HG03135 (cell line): ENCODE measurements around the gene MYL11.
A peak's percentile ranks its signal among the peaks of the same experiment; 100 is the strongest.

Experiments
- ATAC-seq: cut with Tn5 transposase; IDR thresholded peaks from one replicate; pipeline ENCODE4 v1.9.1; 2021; ENCODE audit warnings: mild to moderate bottlenecking, moderate library complexity; ENCODE audit not compliant: unreplicated experiment

The MYL11 gene

DNA sequence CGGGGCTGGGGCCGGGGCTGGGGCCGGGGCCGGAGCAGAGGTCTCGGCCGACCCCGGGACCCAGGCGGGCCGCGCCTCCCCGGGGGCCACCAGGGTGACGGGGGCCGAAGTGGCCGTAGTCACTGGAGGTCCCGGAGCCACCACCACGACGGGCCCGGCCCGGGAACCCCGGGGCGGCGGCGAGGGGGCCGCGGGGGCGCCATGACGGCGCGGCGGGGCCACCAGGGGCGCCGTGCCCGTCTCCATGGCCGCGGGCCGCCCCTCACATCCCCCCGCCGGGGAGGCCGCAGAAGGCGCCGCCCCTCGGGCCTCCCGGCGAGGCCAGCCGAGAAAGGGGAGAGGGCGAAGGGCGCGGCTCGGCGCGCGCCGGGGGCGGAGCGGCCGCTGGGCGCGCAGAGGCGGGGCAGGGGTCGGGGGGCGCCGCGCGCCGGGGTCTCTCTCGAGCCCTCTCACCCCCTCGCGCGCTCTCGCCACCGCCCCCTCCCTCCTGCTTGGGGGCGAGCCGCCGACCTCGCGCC is 4.6 kb upstream of the MYL11 start:
- ATAC-seq, result peak; percentile 8

- peak; percentile 72 for ATAC-seq
These were observed 4.0 kb upstream of the MYL11 start, which contains the start of gene TBC1D10B for GRCh38 chr16:30370456-30371247. TBC1D10B (minus strand) TSS chr16:30370494; CDS start chr16:30370183, 311 bp downstream.

GRCh38 chr16:30371248-30371816 is 3.3 kb upstream of the MYL11 start:
- ATAC-seq, result no peak

GRCh38 chr16:30372038-30372712 is 2.4 kb upstream of the MYL11 start:
- no peak for ATAC-seq

DNA sequence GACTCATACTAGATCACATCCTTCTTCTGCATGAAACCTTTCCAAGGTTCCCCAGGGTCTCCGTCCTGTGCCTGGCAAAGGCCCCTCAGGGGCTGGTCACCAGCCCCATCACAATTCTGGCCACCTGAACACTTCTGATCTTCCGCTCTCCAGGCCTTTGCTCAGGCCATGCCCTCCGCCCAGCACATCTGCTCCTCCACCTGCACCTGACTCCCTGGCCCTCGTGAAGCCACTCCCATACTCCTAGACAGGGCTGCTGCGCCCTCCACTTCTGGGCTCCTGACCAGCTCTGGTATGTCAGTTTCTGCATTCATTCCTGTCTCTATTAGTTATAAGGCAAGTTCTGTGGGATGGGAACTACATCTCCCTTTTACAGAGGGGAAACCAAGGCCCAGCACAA is 1.9 kb upstream of the MYL11 start:
- ATAC-seq, result no peak

DNA sequence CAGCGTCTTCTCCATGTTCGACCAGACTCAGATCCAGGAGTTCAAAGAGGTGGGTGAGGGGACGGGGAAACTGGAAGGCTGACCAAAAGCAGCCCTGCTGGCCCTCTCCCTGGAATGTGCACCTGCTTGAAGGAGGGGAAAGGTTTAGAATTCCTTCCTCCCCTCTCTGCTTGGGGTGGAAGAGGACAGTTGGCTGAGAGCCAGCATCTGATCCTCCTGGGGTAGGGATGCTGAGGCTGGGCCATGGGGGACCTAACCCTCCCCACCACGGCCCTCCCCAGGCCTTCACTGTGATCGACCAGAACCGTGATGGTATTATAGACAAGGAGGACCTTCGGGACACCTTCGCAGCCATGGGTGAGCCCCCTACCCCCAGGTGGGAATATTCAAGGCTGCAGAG is 1.3 kb downstream of the MYL11 start:
- no peak for ATAC-seq

DNA sequence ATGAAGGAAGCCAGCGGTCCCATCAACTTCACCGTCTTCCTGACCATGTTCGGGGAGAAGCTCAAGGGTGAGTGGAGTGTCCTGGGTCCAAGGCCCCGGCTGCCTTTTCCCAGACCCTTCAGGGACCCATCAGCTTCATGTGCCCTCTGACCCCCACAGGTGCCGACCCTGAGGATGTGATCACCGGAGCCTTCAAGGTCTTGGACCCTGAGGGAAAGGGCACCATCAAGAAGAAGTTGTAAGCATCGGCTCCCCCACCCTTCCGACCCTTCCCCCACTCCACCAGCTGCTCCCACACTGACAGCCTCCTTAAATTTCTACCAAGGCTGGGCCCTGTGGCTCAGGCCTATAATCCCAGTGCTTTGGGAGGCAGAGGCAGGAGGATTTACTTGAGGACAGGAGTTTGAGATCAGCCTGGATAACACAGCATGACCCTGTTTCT is 1.9 kb downstream of the MYL11 start:
- no peak for ATAC-seq

GRCh38 chr16:30377050-30377811 is 2.6 kb downstream of the MYL11 start:
- no peak for ATAC-seq

GRCh38 chr16:30377812-30378235 is 3.2 kb downstream of the MYL11 start:
- ATAC-seq, result peak; percentile 33

DNA sequence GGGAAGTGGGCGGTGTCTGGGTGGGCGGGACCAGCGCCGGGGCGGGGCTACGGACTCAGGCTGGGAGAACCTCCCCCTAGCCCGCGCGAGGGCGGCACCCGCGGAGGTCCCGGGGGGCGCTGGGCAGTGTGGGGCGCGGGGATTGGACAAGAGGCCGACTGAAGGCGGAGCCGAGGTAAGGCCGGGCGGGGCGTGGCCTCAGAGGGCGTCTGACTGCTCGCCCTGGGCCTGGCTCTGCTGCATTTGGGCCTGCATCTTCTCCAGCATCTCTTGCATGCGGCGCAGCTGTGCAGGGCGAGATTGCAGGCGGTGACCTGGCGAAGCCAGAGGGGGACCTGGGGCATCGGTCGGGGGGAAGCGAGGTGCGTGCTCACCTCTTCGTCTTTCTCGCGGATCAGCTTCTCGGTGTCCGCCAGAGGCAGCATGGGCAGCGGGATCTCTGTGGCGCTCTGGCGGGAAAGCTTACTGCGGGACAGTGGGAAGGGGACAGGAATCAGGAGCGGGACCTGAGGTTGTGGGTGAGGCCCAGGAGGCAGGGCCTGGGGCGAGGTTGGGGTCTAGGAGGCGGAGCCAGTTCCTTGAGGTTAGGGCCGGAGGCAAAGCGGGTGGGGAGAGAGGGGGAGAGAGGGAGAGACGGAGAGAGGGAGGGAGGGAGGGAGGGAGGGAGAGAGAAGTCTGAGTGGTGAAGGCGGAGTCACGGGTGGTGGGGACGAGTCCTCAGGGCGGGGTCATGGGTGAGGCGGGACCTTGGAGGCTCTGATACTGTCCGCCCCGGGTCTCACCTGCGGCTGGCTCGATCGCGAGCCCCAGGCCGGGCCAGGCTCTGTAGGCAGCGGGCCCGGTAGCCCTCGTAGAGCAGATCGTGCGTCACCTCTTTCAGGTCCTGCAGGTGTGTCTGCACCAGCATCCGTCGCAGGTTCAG is 3.9 kb downstream of the MYL11 start:
- peak; percentile 83 for ATAC-seq

- no peak for ATAC-seq
These were observed 4.7 kb downstream of the MYL11 start for GRCh38 chr16:30379158-30379783.

GRCh38 chr16:30380072-30380802 is 5.6 kb downstream of the MYL11 start:
- ATAC-seq, result no peak

DNA sequence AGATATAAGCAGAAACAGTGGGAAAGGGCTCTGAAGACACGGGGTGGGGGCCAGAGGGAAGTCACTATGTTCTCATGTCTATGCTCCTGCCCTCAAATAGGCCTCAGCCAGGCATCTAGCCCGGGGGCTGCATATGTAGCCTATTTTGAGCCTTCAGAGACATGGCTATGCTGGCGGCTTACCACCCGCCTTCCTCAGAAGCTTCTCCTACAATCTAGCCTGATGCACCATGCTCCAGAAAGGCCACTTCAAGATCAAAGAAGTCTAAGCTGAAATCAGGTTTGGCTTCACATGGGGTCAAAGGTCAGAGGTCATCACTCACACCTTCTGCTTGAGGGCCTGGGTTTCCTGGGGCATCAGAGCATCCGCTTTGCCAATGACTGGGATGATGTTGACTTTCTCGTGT is 6.2 kb downstream of the MYL11 start:
- no peak for ATAC-seq

- ATAC-seq, result no peak
These were observed 6.9 kb downstream of the MYL11 start for GRCh38 chr16:30381291-30382041.

- no peak for ATAC-seq
These were observed 7.7 kb downstream of the MYL11 start, which contains the start of gene SEPTIN1 for GRCh38 chr16:30382111-30382881. SEPTIN1 (minus strand) TSS chr16:30382561; CDS start chr16:30382542, 19 bp downstream.

DNA sequence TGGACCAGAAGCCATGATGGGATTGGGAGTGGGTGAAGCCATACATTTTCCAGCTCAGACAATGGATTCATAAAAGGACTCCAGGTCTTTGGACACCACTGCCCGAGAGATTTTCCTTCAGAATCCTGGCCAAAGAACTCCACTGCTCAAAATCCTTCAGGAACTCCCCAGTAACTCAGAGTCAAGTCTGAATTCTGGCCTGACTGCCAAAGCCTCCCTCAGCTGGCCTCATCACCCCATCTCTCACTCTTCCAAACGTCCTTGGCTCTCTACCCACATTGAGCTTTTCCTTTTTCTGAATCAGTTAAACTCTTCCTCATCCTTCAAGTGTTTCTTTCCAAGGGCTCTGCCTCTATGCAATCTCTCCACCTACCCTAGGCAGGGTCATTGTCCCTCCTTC is 8.9 kb downstream of the MYL11 start:
- ATAC-seq, result no peak

GRCh38 chr16:30394592-30395154 is 20.1 kb downstream of the MYL11 start:
- no peak for ATAC-seq
